Activated CD4-positive, alpha-beta T cell treated with anti-CD3 and anti-CD28 coated beads for 36 hours (primary cell): Measurements from ENCODE around the gene CAMK2D. TPM values are rescaled to one million over a fixed set of nuclear protein-coding genes. Genes with fewer than 3 reads are reported as not detected.

Experiments used
- ATAC-seq: fragments of 200-7000 bp; cut with Tn5 transposase; one replicate; pipeline ENCODE4 v1.10.0; 2021; ENCODE audit warnings: mild to moderate bottlenecking, moderate library complexity
- CTCF ChIA-PET: fragments of 350-600 bp; sonication (Branson Sonifier 250); formaldehyde crosslinking; loops from one replicate; lab custom pipeline; 2021; ENCODE audit warnings: antibody characterized with exemption; lab: Charles Lee
- POLR2A ChIA-PET: fragments of 350-600 bp; sonication (Branson Sonifier 250); formaldehyde crosslinking; loops from one replicate; lab custom pipeline; 2021; ENCODE audit warnings: antibody characterized with exemption, inconsistent platforms; lab: Charles Lee
- DNase-seq: peaks from one replicate; pipeline ENCODE4 v3.0.0-alpha.2; 2020
- H3K27ac Mint-ChIP-seq: one replicate; pipeline ENCODE4 v1.8.0; 2021; ENCODE audit warnings: mixed read lengths
- H3K27me3 Mint-ChIP-seq: one replicate; pipeline ENCODE4 v1.8.0; 2021; ENCODE audit warnings: mixed read lengths
- H3K36me3 Mint-ChIP-seq: one replicate; pipeline ENCODE4 v1.8.0; 2021; ENCODE audit warnings: low read depth, mixed read lengths
- H3K4me1 Mint-ChIP-seq: one replicate; pipeline ENCODE4 v1.8.0; 2021; ENCODE audit warnings: mixed read lengths
- H3K4me3 Mint-ChIP-seq: one replicate; pipeline ENCODE4 v1.8.0; 2021; ENCODE audit warnings: mild to moderate bottlenecking, moderate library complexity, mixed read lengths
- H3K9me3 Mint-ChIP-seq: one replicate; pipeline ENCODE4 v1.8.0; 2021; ENCODE audit warnings: low read depth, mixed read lengths
- intact Hi-C, 2 experiments: fragments of 100-400 bp; cut with DNase I in 1 of 2; cut with micrococcal nuclease in 1 of 2; formaldehyde crosslinking; loops; one replicate each; pipeline versions ENCODE4 v1.14.2 to v1.15.1; 2022 to 2024; cut with DNase I, micrococcal nuclease
- total RNA-seq, 2 experiments: library from RNA; stranded (reverse); gene quantifications; one replicate each; pipeline ENCODE4 v1.2.3, GENCODE V29; 2021

CAMK2D gene
- total RNA-seq, 2 experiments from 2014 or later: 70.3 to 71.3 TPM

GRCh38 chr4:113481820-113482219 is 279.7 kb downstream of the CAMK2D start:
- peaks cover 73% of the 10 kb centered on the region for H3K36me3 Mint-ChIP-seq
- H3K9me3 Mint-ChIP-seq: peaks cover 13% of the 10 kb centered on the region
- POLR2A ChIA-PET: no interaction called here
- no peaks in the 10 kb centered on the region for H3K27me3 Mint-ChIP-seq
- ATAC-seq: no peak
- DNase-seq: no peak
- no peak overlapping the region for H3K4me3 Mint-ChIP-seq
- intact Hi-C loops: no loop called here
- peaks cover 16% of the 10 kb centered on the region for H3K4me1 Mint-ChIP-seq
- H3K27ac Mint-ChIP-seq: no peak overlapping the region
- CTCF ChIA-PET: no interaction called here

GRCh38 chr4:113480109-113480508 is 281.4 kb downstream of the CAMK2D start:
- Mint-ChIP-seq H3K4me3 (no peak overlapping the region), H3K9me3 (peaks cover 21% of the 10 kb centered on the region), H3K4me1 (peaks cover 32% of the 10 kb centered on the region), H3K27ac (no peak overlapping the region), H3K27me3 (no peaks in the 10 kb centered on the region), H3K36me3 (peaks cover 79% of the 10 kb centered on the region)
- DNase-seq: no peak
- ChIA-PET POLR2A (no interaction called here), CTCF (no interaction called here)
- intact Hi-C loops: no loop called here
- ATAC-seq: no peak

GRCh38 chr4:113478032-113478431 is 283.5 kb downstream of the CAMK2D start:
- CTCF ChIA-PET: interaction anchor here (0.7 to 0.9 kb wide), 3 partner anchors 9 to 63 kb away, joined by 3 read pairs; no protein-coding TSS in a partner anchor
- no peak for DNase-seq
- H3K27ac Mint-ChIP-seq: peak overlapping the region; percentile 76
- H3K27me3 Mint-ChIP-seq: no peaks in the 10 kb centered on the region
- no peak for ATAC-seq
- intact Hi-C loops: no loop called here
- peaks cover 46% of the 10 kb centered on the region for H3K4me1 Mint-ChIP-seq
- H3K4me3 Mint-ChIP-seq: no peak overlapping the region
- peaks cover 68% of the 10 kb centered on the region for H3K36me3 Mint-ChIP-seq
- POLR2A ChIA-PET: no interaction called here
- peaks cover 21% of the 10 kb centered on the region for H3K9me3 Mint-ChIP-seq

GRCh38 chr4:113476800-113477199 is 284.7 kb downstream of the CAMK2D start:
- intact Hi-C loops: loop anchor here in 1 of 2 experiments (1.0 kb wide), 2 partner anchors 63 to 346 kb away; no protein-coding TSS in a partner anchor

GRCh38 chr4:113474017-113474416 is 287.5 kb downstream of the CAMK2D start:
- Mint-ChIP-seq H3K27me3 (no peaks in the 10 kb centered on the region), H3K4me3 (no peak overlapping the region), H3K4me1 (peaks cover 66% of the 10 kb centered on the region), H3K36me3 (peaks cover 65% of the 10 kb centered on the region), H3K9me3 (peaks cover 18% of the 10 kb centered on the region), H3K27ac (peak overlapping the region; percentile 88)
- ATAC-seq (peak; percentile 76), DNase-seq (peak; percentile 47)
- ChIA-PET CTCF (interaction anchor here (0.8 to 1.5 kb wide), 3 partner anchors 65 to 73 kb away, joined by 3 to 5 read pairs (median 3); no protein-coding TSS in a partner anchor), POLR2A (no interaction called here)
- intact Hi-C loops: loop anchor here (1.0 to 5.0 kb wide), 7 partner anchors 28 to 288 kb away; no protein-coding TSS in a partner anchor

More at GRCh38 chr4:113476800-113477199, 284.7 kb downstream of the CAMK2D start:
- H3K4me3 Mint-ChIP-seq: no peak overlapping the region
- no peaks in the 10 kb centered on the region for H3K27me3 Mint-ChIP-seq
- ATAC-seq: peak; percentile 83
- peak overlapping the region; percentile 55 for H3K27ac Mint-ChIP-seq
- ChIA-PET POLR2A (no interaction called here), CTCF (interaction anchor here (1.1 kb wide), 1 partner anchor 71 kb away, joined by 4 read pairs; no protein-coding TSS in a partner anchor)
- DNase-seq: peak; percentile 71
- H3K4me1 Mint-ChIP-seq: peaks cover 51% of the 10 kb centered on the region
- peaks cover 16% of the 10 kb centered on the region for H3K9me3 Mint-ChIP-seq
- H3K36me3 Mint-ChIP-seq: peaks cover 64% of the 10 kb centered on the region

GRCh38 chr4:113472864-113473263 is 288.7 kb downstream of the CAMK2D start:
- peaks cover 15% of the 10 kb centered on the region for H3K9me3 Mint-ChIP-seq
- H3K36me3 Mint-ChIP-seq: peaks cover 61% of the 10 kb centered on the region
- no peak for ATAC-seq
- no peak overlapping the region for H3K4me3 Mint-ChIP-seq
- intact Hi-C loops: loop anchor here in 1 of 2 experiments (5.0 kb wide), 1 partner anchor 209 kb away; no protein-coding TSS in a partner anchor
- no peak for DNase-seq
- H3K27ac Mint-ChIP-seq: no peak overlapping the region
- peaks cover 67% of the 10 kb centered on the region for H3K4me1 Mint-ChIP-seq
- no peaks in the 10 kb centered on the region for H3K27me3 Mint-ChIP-seq
- CTCF ChIA-PET: no interaction called here
- POLR2A ChIA-PET: no interaction called here

GRCh38 chr4:113471146-113471860 is 290.2 kb downstream of the CAMK2D start:
- peak overlapping the region; percentile 24 for H3K27ac Mint-ChIP-seq
- ATAC-seq (no peak), DNase-seq (no peak)
- no peaks in the 10 kb centered on the region for H3K27me3 Mint-ChIP-seq
- ChIA-PET CTCF (interaction anchor here (1.1 kb wide), 1 partner anchor 24 kb away, joined by 4 read pairs; no protein-coding TSS in a partner anchor), POLR2A (no interaction called here)
- no peak overlapping the region for H3K4me3 Mint-ChIP-seq
- intact Hi-C loops: loop anchor here in 1 of 2 experiments (5.0 kb wide), 1 partner anchor 211 kb away; no protein-coding TSS in a partner anchor
- H3K9me3 Mint-ChIP-seq: peaks cover 7% of the 10 kb centered on the region
- H3K4me1 Mint-ChIP-seq: peaks cover 62% of the 10 kb centered on the region
- peaks cover 48% of the 10 kb centered on the region for H3K36me3 Mint-ChIP-seq

- Mint-ChIP-seq H3K4me3 (no peak overlapping the region), H3K36me3 (peaks cover 41% of the 10 kb centered on the region), H3K9me3 (peaks cover 4% of the 10 kb centered on the region), H3K27me3 (no peaks in the 10 kb centered on the region), H3K27ac (peak overlapping the region; percentile 16), H3K4me1 (peaks cover 49% of the 10 kb centered on the region)
- no peak for DNase-seq
- ChIA-PET POLR2A (no interaction called here), CTCF (interaction anchor here (1.0 kb wide), 1 partner anchor 75 kb away, joined by 3 read pairs; no protein-coding TSS in a partner anchor)
- intact Hi-C loops: loop anchor here in 1 of 2 experiments (5.0 kb wide), 1 partner anchor 212 kb away; no protein-coding TSS in a partner anchor
- ATAC-seq: no peak
Measured at GRCh38 chr4:113469926-113470325, 291.6 kb downstream of the CAMK2D start.

GRCh38 chr4:113469023-113469390 is 292.5 kb downstream of the CAMK2D start:
- H3K9me3 Mint-ChIP-seq: peaks cover 4% of the 10 kb centered on the region
- intact Hi-C loops: no loop called here
- H3K27me3 Mint-ChIP-seq: no peaks in the 10 kb centered on the region
- H3K27ac Mint-ChIP-seq: no peak overlapping the region
- H3K4me3 Mint-ChIP-seq: no peak overlapping the region
- ATAC-seq (no peak), DNase-seq (no peak)
- POLR2A ChIA-PET: no interaction called here
- H3K4me1 Mint-ChIP-seq: peaks cover 41% of the 10 kb centered on the region
- H3K36me3 Mint-ChIP-seq: peaks cover 50% of the 10 kb centered on the region
- CTCF ChIA-PET: interaction anchor here (1.0 kb wide), 1 partner anchor 74 kb away, joined by 3 read pairs; no protein-coding TSS in a partner anchor

- intact Hi-C loops: no loop called here
- ChIA-PET CTCF (interaction anchor here (1.0 to 1.2 kb wide), 3 partner anchors 31 to 74 kb away, joined by 3 to 5 read pairs (median 3); no protein-coding TSS in a partner anchor), POLR2A (interaction anchor here (0.9 kb wide), 1 partner anchor 299 kb away, joined by 4 read pairs; no protein-coding TSS in a partner anchor)
- Mint-ChIP-seq H3K27ac (peak overlapping the region; percentile 83), H3K36me3 (peaks cover 52% of the 10 kb centered on the region), H3K4me1 (peaks cover 40% of the 10 kb centered on the region), H3K27me3 (no peaks in the 10 kb centered on the region), H3K4me3 (no peak overlapping the region), H3K9me3 (peaks cover 4% of the 10 kb centered on the region)
- ATAC-seq (peak; percentile 97), DNase-seq (peak; percentile 63)
Measured at GRCh38 chr4:113468165-113469022, 293.1 kb downstream of the CAMK2D start.

- DNase-seq (no peak), ATAC-seq (no peak)
- peaks cover 4% of the 10 kb centered on the region for H3K9me3 Mint-ChIP-seq
- no peaks in the 10 kb centered on the region for H3K27me3 Mint-ChIP-seq
- H3K4me1 Mint-ChIP-seq: peaks cover 34% of the 10 kb centered on the region
- POLR2A ChIA-PET: no interaction called here
- no peak overlapping the region for H3K27ac Mint-ChIP-seq
- intact Hi-C loops: no loop called here
- no peak overlapping the region for H3K4me3 Mint-ChIP-seq
- CTCF ChIA-PET: interaction anchor here (0.6 to 1.3 kb wide), 5 partner anchors 8 to 168 kb away, joined by 3 to 5 read pairs (median 3); no protein-coding TSS in a partner anchor
- peaks cover 47% of the 10 kb centered on the region for H3K36me3 Mint-ChIP-seq
Measured at GRCh38 chr4:113467581-113467980, 294.0 kb downstream of the CAMK2D start.
